PC-9 (cell line): Measurements from ENCODE around the gene ACAP3.

Experiments used
- CTCF ChIP-seq: fragments of 200-600 bp; sonication (generic); conservative IDR thresholded peaks from 2 replicates; pipeline ENCODE4 v1.6.1; 2017; ENCODE audit warnings: mixed run types, antibody characterized with exemption, mild to moderate bottlenecking, moderate library complexity
- EZH2 ChIP-seq: fragments of 200-600 bp; sonication (generic); IDR thresholded peaks from 2 replicates; pipeline ENCODE4 v1.8.0; 2017; ENCODE audit warnings: antibody characterized with exemption, low read depth

GRCh38 chr1:1264868-1265272 lies 42.9 kb downstream of the ACAP3 start:
- TF ChIP-seq CTCF: peak; percentile 53
- TF ChIP-seq EZH2: no peak
